GM21528 (cell line): ENCODE measurements around the gene CCDC13.

ENCODE experiments used
- ATAC-seq: cut with Tn5 transposase; IDR thresholded peaks from one replicate; pipeline ENCODE4 v1.9.1; 2021; ENCODE audit warnings: mild to moderate bottlenecking, moderate library complexity; ENCODE audit not compliant: unreplicated experiment, low FRiP score

The CCDC13 gene

DNA sequence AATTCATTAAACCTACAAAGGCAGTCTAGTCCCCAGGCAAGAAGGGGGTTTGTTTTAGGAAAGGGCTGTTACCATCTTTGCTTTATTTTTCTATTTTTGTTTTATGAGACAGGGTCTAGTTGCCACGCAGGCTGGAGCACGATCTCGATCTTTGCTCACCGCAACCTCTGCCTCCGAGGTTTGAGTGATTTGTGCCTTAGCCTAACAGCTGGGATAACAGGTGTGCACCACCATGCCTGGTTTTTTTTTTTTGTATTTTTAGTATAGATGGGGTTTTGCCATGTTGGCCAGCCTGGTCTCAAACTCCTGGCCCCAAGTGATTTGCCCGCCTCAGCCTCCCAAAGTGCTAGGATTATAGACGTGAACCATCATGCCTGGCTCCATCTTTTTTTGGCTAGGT is 26.3 kb upstream of the CCDC13 start:
- ATAC-seq = no peak

DNA sequence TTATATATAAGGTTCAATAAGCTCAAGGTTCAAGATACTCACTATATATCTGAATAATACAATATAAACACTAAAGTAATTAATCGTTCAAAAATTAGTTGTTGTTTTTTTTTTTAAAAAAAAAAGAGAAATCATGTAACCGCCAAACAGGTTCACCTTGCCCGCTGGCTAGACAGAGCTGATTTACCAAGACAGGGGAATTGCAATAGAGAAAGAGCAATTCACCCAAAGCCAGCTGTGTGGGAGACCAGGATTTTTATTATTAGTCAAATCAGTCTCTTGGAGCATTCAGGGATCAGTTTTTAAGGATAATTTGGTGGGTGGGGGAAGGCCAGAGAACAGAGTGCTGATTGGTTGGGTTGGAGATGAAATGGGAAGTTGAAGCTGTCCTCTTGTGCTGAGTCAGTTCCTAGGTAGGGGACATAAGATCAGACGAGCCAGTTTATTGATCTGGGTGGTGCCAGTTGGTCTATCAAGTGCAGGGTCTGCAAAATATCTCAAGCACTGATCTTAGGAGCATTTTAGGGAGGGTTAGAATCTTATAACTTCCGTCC is 23.4 kb upstream of the CCDC13 start:
- no peak for ATAC-seq

DNA sequence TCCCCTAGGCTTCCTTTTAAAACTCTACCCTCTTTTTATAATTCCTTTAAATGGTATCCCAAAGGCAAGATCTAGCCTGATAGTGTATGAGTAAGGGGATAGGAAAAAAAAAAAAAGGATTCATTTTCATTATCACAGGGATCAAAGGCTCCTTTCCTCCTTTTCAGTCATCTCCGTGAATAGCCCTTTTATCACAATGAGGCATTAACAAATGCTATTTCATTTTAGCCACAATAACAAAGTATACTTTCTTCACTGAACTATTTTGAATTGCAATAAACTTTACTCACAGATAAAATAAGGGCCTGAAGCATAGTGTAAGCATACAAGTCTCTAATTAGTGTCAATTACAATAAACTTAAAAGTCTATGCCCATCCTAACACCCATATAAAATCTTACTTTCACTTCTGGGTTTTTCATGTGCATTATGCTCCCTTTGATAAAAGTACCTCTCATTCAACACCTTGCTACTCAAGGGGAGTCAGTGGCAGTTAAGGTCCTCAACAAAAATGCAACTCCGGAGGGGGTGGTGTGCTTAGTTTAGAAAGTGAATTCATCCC is 22.6 kb upstream of the CCDC13 start:
- no peak for ATAC-seq

DNA sequence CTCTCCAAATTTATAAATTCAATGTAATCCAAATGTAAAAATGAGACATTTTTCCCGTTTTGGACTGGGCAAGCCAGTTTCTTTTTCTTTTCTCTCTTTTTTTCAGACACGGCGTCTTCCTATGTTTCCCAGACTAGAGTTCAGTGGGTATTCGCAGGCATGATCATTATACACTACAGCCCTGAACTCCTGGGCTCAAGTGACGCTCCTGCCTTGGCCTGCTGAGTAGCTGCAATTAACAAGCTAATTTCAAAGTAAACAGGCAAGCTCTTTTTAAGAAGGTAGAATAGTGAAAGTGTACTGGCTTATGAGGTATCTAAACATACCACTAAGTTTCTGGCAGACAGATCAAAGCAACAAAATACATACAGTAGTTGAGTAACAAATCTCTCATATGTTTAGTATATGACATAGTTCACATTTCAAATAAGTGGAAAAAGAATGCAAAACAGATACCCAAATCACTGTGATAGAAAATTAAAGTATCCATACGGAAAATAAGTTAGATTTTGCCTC is 17.7 kb upstream of the CCDC13 start:
- no peak for ATAC-seq

DNA sequence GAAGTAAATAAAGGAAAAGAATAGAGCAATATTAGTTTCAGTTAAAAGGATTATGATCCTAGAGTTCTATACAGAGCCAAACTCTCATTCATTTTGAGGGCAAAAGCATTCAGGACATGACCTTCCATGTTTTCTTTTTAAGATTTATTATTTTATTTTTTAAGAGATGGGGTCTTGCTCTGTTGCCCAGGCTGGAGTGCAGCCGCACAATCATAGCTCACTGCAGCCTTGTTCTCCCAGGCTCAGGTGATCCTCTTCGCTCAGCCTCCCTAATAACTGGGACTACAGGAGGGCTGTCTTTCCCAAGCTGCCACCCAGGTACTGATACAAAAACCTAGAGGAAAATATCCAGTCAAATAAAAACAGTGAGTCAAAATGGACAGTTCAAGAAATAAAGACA is 13.6 kb upstream of the CCDC13 start:
- no peak for ATAC-seq

DNA sequence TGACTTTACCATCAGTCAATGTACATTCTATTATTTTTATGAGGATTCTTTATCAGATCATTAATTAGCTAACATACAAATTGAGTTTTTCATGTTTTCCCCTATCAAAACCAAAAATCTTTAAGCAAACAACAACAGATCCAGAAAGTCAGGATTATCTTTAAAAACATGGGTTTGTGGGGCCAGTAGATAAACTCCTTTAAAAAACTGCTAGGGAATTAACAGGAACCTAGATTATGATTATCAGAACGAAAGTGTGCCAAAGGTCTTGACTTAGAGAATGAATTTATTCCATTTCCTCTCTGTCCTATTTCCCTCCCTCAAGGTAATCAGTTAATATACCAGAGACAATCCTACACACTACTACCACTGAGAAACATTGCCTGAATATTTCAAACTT is 13.2 kb upstream of the CCDC13 start:
- ATAC-seq = no peak

DNA sequence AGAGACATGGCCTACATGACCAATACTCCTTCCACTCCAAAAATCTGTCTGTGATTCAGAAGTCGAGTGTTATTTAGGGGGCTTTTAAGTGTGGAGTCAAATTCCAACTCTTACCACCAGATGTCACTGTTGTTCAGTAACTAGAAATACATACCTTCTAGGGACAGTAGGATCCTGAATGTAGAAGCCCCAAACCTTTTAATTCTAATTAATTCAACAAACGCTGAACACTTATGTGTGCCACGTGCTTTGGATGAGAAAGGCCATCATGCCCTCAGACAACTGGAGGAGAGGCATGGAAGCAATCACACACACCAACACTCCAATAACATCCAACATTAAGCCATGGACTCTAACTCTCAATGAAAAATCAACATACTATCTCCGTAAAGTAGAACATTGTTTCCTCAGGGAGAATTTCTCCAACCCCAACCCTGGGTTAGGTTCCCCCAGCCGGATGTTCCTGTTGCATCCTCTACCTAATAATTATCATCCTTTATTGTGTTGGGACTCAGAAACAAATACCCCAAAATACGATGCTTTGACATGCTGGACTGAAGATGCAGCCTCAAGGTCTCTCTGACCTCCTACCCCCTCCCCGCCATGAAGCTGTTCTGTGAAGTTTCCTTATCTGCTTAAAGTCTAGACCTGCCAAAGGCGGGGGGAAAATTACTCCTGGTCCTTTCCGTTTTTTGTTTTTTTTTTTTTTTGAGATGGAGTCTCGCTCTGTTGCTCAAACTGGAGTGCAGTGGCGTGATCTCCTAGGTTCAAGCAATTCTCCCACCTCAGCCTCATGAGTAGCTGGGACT is 8.0 kb upstream of the CCDC13 start:
- no peak for ATAC-seq

DNA sequence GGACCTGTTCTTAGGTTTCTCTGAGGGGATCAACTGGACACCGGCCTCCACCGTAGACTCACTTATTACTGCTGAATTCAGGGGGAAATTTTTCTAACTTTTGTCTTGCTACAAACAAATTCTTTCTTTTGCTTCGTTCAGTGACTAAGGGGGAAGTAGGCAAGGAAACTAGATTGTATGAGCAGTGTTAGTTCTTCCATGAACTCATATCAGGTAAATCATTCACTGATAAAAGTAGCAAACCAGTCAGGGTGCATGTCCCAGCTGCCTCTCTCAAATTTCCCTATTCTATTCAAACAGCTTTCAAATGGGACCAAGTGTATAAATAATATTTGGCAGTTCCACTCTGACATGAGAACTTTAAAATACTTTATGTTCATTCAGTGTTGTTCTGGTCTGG is 7.3 kb upstream of the CCDC13 start:
- no peak for ATAC-seq

DNA sequence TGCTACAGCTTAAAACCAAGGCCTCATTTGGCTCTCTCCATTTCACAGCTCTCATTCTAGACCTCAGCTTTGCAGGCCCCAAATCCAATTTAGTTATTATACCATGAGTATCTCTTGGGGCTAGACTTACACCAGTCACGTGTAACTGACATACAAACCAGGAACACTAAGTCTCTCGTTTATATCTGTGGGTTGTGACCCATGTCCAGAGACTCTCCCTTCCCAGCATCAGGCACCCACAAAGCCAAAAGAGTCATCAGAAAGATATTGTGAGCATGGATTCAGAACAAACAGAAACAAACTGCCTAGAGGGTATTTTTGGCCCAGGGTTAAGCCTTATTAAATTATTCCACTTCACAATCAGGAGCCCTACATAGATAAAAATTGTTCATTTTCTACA is 5.6 kb upstream of the CCDC13 start:
- no peak for ATAC-seq

DNA sequence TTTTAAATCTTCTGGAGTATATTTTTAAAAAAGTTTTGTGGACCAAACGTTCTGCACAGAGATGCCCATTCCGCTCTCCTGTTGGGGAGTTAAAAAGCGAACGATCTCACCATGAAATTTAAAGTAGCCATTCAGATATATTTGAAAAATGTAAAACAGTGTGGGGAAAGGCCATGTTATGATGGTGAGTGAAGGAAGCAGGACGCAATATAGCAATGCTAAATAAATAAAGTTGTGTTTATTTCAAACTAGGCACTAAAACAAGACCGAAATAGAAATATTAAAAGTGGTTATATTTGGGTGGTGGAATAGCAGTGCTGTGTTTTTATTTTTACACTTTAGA is 327 bp upstream of the CCDC13 start:
- peak; percentile 7 for ATAC-seq

DNA sequence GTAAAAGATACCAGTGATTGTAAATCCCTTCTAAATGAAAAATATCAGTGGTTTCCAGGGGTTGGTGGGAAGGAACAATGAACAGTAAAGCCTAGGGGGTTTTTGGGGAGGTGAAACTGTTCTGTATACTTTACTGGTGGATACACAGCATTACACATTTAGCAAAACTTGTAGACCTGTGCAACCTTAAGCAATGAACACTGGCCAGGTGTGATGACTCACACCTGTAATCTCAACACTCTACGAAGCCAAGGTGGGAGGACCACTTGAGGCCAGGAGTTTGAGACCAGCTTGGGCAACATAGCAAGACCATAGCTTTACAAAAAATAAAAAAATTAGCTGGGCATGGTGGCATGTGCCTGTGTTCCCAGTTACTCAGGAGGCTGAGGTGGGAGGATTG is 1.8 kb downstream of the CCDC13 start:
- no peak for ATAC-seq

DNA sequence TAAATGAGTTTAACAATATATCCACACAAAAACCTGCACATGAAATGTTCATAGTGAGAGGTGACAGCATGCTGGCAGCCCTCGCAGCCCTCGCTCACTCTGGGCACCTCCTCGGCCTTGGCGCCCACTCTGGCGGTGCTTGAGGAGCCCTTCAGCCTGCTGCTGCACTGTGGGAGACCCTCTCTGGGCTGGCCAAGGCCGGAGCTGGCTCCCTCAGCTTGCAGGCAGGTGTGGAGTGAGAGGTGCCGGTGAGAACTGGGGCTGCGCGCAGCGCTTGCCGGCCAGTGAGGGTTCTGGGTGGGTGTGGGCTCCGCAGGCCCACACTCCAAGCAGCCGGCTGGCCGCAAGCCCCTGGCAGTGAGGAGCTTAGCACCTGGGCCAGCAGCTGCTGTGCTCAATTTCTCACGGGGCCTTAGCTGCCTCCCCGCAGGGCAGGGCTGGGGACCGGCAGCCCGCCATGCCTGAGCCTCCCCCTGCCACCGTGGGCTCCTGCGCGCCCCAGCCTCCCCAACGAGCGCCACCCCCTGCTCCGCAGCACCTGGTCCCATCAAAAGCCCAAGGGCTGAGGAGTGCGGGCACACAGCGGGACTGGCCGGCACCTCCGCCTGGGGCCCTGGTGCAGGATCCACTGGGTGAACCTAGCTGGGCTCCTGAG is 3.4 kb downstream of the CCDC13 start:
- ATAC-seq = no peak

DNA sequence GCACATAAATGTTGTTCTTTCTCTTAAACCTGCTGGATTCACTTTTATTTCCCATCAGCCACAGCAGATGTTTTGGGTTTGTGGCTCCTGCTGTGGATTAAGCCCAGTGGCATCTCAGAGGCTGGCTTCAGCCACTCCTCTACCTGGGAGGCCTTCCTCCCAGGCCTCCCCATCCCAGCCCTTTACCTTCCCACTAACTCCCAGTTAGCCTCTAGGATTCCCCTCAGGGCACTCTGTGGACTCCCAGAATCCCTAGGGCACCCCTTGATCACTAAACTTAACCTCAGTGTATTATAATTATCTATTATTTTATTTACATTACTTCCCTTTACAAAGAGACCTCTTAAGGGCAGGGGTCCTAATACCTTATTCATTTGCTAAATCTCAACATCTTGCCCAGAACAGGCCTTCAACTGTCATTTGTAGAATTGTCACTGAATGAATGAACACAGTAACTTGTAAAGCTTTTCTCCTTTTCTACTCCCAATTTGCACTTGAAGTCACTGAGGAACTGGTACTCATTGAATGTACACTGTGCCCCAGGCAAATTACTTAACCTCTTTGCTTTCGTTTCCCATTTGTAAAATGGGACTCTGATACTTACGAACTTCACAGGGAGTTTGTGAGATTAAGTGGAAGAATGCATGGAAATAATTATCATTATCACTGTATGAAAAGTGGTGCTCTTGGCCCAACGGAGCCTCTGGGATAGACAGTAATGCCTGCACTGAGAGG is 8.3 kb downstream of the CCDC13 start:
- ATAC-seq = no peak

DNA sequence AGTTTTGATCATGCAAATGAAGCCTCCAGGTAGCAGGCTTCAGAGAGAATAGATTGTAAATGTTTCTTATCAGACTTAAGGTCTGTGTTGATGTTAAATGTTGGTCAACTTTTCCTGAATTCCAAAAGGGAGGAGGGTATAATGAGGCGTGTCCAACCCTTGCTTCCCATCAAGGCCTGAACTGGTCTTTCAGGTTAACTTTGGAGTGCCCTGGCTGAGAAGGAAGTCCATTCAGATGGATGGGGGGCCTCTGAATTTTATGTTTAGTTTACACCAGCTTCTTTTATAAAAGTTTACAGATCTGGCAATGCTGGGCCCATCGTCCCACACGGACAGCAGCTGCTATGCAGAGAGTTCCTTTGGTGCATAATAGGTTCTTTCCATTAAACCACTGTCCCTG is 8.9 kb downstream of the CCDC13 start:
- no peak for ATAC-seq

DNA sequence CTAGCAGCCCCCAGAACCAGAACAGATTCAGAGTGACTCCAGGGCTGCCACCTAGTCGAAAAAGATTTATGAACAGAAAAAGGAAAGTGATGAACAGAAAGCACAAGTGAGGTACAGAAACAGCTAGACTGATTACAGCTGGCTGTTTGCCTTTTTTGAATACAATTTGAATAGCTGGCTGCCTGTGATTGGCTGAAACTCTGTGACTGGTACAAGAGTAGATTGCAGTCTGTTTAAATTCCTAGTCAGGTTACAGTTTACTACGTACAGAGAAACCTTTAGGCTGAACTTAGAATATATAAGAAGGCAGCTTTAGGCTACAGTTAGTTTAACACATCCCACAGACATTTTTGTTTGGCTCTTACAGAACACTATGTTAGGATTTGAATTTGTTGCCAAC is 10.0 kb downstream of the CCDC13 start:
- ATAC-seq = no peak

DNA sequence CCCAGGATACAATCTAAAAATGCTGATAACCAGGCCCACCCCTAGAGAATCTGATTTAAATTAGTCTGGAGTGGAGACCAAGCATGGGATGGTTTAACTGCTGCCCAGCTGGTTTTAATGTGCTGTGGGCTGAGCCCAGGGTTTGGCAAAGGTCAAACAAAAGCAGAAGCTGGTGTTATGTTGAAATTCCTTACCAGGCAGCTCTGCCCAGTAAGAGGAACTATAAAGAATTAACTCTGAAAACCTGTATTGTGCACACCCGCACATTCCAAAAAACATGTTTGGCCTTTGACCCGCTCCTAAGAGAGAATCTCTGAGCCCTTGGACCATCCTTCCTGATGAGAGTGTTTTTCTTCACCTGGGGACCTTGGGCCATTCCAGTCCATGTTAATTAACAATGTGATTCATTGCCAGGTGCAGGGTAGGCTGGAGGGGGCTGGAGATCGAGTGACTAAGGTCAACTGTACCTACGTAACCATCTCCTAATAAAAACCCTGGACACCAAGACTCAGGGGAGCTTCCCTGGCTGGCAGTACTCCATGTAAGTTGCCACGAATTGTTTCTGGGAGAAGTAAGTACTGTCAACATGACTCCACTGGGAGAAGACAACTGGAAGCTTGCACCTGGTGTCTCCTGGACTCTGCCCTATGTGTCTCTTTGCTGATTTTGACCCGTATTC is 10.9 kb downstream of the CCDC13 start:
- no peak for ATAC-seq

DNA sequence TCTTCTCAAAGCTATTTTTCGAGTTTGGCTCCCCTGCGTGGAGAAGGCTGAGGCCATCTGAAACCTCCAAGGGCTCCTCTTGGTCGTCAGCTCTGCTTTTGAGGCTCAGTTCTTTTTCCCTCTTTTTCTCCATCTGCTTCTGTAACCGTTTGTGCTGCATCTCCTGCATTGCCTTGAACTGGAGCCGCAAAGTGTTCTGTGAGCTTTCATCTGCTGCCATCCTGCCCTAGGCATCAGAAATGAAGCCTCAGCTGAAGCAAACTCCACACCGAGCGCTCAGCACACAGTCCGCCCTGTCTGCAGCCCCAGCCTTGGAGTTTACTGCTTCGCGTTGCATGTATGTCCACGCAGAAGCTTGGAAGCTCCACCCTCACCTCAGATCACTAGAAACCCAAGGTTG is 14.9 kb downstream of the CCDC13 start:
- ATAC-seq = no peak

DNA sequence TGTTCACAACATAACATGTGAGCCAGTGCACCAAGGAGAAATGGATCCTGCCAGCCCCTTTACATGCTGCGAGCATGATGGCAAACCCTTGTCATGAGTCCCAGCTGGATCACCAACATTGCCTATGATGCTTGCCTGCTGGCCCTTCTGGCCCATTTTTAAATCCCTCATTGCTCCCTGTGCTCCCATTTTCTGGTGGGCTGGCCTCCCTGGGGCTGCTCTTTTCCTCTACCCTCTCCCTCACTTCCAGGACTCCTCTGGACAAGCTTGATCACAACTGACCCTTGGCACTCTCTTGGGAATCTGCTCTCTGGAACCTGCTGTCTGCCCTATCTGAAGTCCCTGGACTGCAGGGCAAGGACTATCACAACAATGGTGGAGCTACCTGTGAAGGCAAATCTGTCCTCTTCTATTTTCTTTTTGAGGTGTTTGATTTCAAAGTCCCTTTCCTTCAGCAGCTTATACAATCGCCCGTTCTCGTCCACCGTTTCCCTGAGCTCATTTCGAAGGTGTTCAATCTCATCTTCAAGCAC is 16.3 kb downstream of the CCDC13 start:
- ATAC-seq = no peak

DNA sequence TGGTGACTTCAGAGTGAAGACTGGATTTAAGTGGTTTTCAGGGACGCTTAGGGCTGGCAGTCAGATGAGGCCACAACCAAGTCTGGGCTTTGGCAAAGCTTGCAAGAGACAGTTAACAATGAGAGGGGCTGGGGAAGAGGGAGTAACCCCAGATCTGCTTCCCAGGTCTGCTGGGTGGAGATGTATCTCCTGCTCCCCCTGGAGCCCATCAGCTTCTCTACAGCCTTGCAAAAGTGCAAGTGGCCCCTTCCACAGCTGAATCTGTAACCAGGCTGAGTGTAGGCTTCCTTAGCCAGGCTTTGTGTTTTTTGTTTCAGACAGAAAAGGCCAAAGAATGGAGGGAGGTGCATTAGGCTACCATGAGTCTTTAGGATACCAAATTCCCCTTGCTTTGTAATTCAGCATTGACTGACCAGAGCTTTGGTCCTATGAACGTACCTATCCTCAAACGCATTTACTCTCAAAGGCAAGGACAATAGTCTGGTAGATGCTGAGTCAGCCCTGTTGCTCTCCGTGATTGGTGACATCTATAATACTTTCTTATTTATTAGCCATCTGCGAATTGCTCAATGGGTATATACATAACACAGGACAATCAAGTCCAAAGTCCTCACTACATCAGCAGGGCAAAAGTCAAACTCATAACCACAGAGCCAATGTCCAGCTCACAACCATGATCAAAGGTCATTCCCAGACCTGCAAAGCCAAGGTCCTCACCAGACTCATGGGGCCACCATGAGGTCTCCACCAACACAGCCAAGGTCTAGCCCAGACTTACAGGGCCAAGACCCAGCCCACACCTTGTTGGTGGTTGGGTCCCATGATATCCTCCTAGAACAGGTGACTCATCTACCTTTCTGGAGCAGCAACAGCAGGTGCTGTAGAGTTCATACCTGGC is 17.1 kb downstream of the CCDC13 start:
- no peak for ATAC-seq
